Ishikawa (cell line): ENCODE results near the gene RFFL.

Source experiments
- CEBPB ChIP-seq: IDR thresholded peaks from 2 replicates; pipeline ENCODE4 v1.6.1; 2012
- CREB1 ChIP-seq: IDR thresholded peaks from 2 replicates; pipeline ENCODE4 v1.6.1; 2012; ENCODE audit warnings: low read depth
- EGR1 ChIP-seq: IDR thresholded peaks from 2 replicates; pipeline ENCODE4 v1.6.1; 2012
- EP300 ChIP-seq: IDR thresholded peaks from 2 replicates; pipeline ENCODE4 v1.6.1; 2012; ENCODE audit warnings: borderline replicate concordance
- FOXM1 ChIP-seq: IDR thresholded peaks from 2 replicates; pipeline ENCODE4 v1.6.1; 2012; ENCODE audit warnings: low read depth, borderline replicate concordance
- NFIC ChIP-seq: IDR thresholded peaks from 2 replicates; pipeline ENCODE4 v1.6.1; 2012
- RAD21 ChIP-seq: IDR thresholded peaks from 2 replicates; pipeline ENCODE4 v1.6.1; 2012; ENCODE audit warnings: low read depth
- TAF1 ChIP-seq: IDR thresholded peaks from 2 replicates; pipeline ENCODE4 v1.6.1; 2012; ENCODE audit warnings: low read depth, mild to moderate bottlenecking
- TCF12 ChIP-seq: IDR thresholded peaks from 2 replicates; pipeline ENCODE4 v1.6.1; 2012; ENCODE audit warnings: low read depth
- TEAD4 ChIP-seq: IDR thresholded peaks from 2 replicates; pipeline ENCODE4 v1.6.1; 2012
- YY1 ChIP-seq: IDR thresholded peaks from 2 replicates; pipeline ENCODE4 v1.6.1; 2012; ENCODE audit warnings: low read depth
- ZBTB7A ChIP-seq: IDR thresholded peaks from 2 replicates; pipeline ENCODE4 v1.6.1; 2012; ENCODE audit warnings: low read depth
- TF ChIP-seq, protein P1 (sequence below): IDR thresholded peaks from 2 replicates; pipeline ENCODE4 v1.6.1; 2012
- TF ChIP-seq, protein P2 (sequence below): IDR thresholded peaks from 2 replicates; pipeline ENCODE4 v1.6.1; 2012; ENCODE audit warnings: low read depth, mild to moderate bottlenecking
- TF ChIP-seq, protein P3 (sequence below): IDR thresholded peaks from 2 replicates; pipeline ENCODE4 v1.6.1; 2012

Gene RFFL

DNA sequence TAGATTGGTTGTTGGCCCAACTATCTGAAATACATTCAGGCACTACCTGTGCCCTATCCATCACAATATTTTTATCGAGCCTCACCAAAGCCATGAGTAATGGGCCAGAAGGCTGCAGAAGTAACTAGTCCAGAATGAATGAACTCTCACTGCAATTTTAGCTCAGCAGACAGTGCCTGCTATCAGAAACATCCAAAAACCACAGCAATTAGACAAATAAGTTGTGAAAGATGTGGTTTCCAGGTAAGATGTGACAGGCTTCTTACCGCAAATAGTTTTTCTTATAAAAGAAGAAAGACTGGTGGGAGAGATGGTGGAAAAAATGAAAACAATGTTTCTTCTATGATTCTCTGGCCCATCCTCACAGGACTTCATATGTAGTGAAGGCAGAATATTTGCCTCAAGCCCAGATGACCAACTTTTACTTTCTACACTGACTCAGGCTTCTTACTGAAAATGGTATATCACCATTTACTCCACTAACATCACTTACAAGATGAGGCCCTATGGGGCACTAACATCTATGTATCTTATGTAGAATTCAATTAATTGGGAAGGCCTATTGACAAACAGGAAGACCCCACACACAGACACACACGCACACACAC, 9.8 kb upstream of the RFFL start:
- TF ChIP-seq YY1 (no peak), EP300 (no peak), FOXM1 (no peak), CEBPB (no peak), EGR1 (no peak), TCF12 (no peak), NFIC (no peak), TEAD4 (no peak), ZBTB7A (no peak), CREB1 (no peak)
- TF ChIP-seq, protein P1, sequence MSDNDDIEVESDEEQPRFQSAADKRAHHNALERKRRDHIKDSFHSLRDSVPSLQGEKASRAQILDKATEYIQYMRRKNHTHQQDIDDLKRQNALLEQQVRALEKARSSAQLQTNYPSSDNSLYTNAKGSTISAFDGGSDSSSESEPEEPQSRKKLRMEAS = no peak
- TF ChIP-seq, protein P2, sequence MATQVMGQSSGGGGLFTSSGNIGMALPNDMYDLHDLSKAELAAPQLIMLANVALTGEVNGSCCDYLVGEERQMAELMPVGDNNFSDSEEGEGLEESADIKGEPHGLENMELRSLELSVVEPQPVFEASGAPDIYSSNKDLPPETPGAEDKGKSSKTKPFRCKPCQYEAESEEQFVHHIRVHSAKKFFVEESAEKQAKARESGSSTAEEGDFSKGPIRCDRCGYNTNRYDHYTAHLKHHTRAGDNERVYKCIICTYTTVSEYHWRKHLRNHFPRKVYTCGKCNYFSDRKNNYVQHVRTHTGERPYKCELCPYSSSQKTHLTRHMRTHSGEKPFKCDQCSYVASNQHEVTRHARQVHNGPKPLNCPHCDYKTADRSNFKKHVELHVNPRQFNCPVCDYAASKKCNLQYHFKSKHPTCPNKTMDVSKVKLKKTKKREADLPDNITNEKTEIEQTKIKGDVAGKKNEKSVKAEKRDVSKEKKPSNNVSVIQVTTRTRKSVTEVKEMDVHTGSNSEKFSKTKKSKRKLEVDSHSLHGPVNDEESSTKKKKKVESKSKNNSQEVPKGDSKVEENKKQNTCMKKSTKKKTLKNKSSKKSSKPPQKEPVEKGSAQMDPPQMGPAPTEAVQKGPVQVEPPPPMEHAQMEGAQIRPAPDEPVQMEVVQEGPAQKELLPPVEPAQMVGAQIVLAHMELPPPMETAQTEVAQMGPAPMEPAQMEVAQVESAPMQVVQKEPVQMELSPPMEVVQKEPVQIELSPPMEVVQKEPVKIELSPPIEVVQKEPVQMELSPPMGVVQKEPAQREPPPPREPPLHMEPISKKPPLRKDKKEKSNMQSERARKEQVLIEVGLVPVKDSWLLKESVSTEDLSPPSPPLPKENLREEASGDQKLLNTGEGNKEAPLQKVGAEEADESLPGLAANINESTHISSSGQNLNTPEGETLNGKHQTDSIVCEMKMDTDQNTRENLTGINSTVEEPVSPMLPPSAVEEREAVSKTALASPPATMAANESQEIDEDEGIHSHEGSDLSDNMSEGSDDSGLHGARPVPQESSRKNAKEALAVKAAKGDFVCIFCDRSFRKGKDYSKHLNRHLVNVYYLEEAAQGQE = no peak
- TF ChIP-seq, protein P3, sequence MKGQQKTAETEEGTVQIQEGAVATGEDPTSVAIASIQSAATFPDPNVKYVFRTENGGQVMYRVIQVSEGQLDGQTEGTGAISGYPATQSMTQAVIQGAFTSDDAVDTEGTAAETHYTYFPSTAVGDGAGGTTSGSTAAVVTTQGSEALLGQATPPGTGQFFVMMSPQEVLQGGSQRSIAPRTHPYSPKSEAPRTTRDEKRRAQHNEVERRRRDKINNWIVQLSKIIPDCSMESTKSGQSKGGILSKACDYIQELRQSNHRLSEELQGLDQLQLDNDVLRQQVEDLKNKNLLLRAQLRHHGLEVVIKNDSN = no peak

DNA sequence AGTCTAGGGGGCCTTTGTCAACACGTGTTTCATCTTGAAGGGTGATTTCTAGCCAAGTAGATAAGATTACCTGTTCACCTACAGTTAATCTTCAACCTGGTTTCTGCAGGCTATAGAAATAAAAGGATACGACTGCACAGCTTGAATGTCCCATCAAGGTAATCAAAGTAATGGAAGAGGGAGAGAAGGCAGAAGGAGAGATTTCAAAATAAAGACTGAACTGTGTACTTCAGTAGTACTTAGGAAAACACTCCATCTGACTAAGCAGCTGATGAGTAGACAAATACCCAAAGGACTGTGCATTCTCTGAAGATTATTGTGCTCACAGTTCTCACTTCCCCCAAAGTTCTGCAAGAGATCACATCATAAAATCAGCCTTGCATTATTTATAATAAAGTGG, 5.8 kb upstream of the RFFL start:
- TF ChIP-seq TCF12 (no peak), CEBPB (no peak), FOXM1 (no peak), ZBTB7A (no peak), YY1 (no peak), TAF1 (no peak), TEAD4 (no peak), EP300 (no peak), CREB1 (no peak)
- TF ChIP-seq, protein P1 = no peak
- TF ChIP-seq, protein P2 = no peak
- TF ChIP-seq, protein P3 = no peak

DNA sequence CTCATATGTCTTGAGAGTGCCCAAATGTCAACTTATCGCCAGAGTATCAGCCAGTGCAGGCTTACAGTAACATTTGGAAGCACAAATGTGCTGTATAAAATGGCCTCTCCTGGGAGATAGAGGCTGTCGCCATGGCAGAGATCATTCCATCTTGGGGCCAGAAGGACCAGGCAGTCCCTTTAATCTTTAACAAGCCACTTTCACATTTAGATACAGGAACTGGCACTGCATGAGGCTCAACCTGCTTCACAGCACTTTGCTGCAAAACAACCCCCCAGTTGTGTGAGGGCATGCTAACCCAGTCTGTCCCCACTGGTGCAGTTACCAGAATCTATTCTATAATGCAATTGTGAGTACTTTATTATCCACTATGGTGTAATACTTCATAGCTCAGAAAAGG, 4.7 kb upstream of the RFFL start:
- TF ChIP-seq, protein P3 = no peak
- TF ChIP-seq CREB1 (no peak), YY1 (no peak), TAF1 (no peak)
- TF ChIP-seq, protein P2 = no peak

DNA sequence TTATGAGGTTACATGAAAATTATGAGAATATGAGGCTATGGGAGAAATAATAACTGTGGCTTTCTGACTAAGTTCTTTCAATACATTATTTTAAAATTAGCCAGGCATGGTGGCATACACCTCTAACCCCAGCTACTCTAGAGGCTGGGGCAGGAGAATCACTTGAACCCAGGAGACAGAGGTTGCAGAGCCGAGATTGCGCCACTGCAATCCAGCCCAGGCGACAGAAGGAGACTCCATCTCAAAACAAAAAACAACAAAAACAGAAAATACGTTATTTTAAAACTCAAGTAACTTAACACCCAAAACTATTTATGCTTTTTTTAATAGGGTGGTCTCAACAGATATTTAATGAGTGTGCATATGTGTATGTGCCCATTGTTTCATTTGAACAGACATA, 2.4 kb upstream of the RFFL start:
- TF ChIP-seq TEAD4 = no peak
- TF ChIP-seq, protein P2 = no peak
- TF ChIP-seq YY1 = no peak
- TF ChIP-seq, protein P1 = no peak
- TF ChIP-seq CREB1 = no peak
- no peak for TF ChIP-seq FOXM1
- no peak for TF ChIP-seq RAD21
- no peak for TF ChIP-seq EP300
- no peak for TF ChIP-seq NFIC
- no peak for TF ChIP-seq TCF12
- no peak for TF ChIP-seq CEBPB
- no peak for TF ChIP-seq EGR1
- no peak for TF ChIP-seq ZBTB7A
- TF ChIP-seq TAF1 = no peak
- TF ChIP-seq, protein P3 = no peak
